T47D (cell line): Measurements from ENCODE around the gene NUAK1.

Source experiments
- DNase-seq, 2 experiments: peaks; one replicate each; pipeline versions ENCODE4 v3.0.0 to v3.0.0-alpha.2; 2011 to 2012; ENCODE audit warnings: low read depth in 1 of 2, low spot score in 1 of 2
- JUND ChIP-seq: IDR thresholded peaks from 2 replicates; pipeline ENCODE4 v1.6.1; 2012; ENCODE audit warnings: low read depth
- in situ Hi-C: cut with HindIII; loops from 2 replicates; pipeline ENCODE4 v1.10.0; 2016; ENCODE audit warnings: low sequenced_read_pairs, low pct_unique_long_range_greater_than_20kb

The NUAK1 gene

GRCh38 chr12:106066726-106067325 is 71.9 kb downstream of the NUAK1 start:
- DNase-seq, result no peak
- TF ChIP-seq JUND, result no peak
- in situ Hi-C loops, result no loop called here

- DNase-seq, result no peak
- in situ Hi-C loops, result no loop called here
- no peak for TF ChIP-seq JUND
Measured at GRCh38 chr12:106066051-106066705, 72.6 kb downstream of the NUAK1 start.

GRCh38 chr12:106065506-106065905 is 73.2 kb downstream of the NUAK1 start:
- TF ChIP-seq JUND, result no peak
- no peak for DNase-seq
- in situ Hi-C loops, result no loop called here

DNA sequence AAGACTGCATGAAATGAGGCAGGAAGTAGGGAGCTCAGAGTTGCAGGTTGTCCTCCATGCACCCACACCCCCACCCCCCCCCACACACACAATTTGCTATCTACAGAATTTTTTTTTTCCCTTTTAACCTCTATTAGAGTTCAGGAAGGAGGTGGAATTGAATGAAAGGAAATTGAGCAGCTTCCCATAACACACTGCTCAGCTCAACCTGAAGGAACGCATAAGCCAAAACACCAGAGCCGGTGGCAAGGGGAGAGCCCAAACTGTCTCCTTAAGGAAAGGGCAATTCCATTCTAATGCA is 74.1 kb downstream of the NUAK1 start:
- in situ Hi-C loops, result no loop called here
- no peak for TF ChIP-seq JUND
- DNase-seq, result no peak

GRCh38 chr12:106063826-106064720 is 74.7 kb downstream of the NUAK1 start:
- DNase-seq, result no peak
- in situ Hi-C loops, result no loop called here
- TF ChIP-seq JUND, result no peak

DNA sequence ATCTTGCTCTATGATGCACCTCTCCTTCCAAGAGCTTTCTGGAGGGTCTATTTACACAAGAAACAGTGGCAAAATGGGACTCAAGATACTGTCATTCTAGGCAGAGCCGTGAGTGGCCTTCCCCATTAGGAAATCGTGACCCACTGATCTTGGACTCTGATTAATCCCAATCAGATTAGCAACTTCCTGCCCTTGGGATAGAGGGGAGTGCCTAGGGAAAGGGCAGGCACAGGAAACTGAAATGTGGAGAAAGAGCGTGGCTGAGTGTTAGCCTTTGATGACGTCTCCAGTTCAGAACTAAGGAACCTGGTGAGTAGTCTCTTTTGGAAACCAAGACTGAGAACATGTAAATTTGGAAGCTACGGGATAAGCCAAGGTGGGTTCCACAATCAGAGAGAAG is 76.1 kb downstream of the NUAK1 start:
- DNase-seq, result no peak
- in situ Hi-C loops, result no loop called here
- no peak for TF ChIP-seq JUND

GRCh38 chr12:106058256-106059182 is 80.2 kb downstream of the NUAK1 start:
- in situ Hi-C loops, result no loop called here
- DNase-seq, result no peak
- TF ChIP-seq JUND, result no peak

DNA sequence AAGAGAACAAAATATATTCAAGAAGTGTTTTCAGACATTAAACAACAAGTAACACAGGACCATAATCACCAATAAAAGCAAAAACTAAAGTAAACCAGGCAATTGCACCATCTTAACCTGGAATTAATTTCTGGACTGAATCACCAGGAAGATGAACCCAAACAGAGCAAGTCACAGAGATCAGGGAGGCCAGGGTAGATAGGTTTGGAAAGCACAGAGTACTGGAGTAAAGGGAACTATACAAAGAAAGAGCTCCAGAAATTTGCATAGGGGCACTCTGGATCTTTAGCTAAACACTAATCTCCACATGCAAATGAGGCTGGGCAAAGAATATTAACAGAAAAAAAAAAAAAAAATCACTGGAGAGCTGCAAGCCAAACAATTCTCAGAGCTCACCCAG is 84.7 kb downstream of the NUAK1 start:
- TF ChIP-seq JUND, result no peak
- in situ Hi-C loops, result no loop called here
- no peak for DNase-seq

GRCh38 chr12:106051853-106052531 is 86.8 kb downstream of the NUAK1 start:
- TF ChIP-seq JUND, result no peak
- DNase-seq, result no peak
- in situ Hi-C loops, result no loop called here

DNA sequence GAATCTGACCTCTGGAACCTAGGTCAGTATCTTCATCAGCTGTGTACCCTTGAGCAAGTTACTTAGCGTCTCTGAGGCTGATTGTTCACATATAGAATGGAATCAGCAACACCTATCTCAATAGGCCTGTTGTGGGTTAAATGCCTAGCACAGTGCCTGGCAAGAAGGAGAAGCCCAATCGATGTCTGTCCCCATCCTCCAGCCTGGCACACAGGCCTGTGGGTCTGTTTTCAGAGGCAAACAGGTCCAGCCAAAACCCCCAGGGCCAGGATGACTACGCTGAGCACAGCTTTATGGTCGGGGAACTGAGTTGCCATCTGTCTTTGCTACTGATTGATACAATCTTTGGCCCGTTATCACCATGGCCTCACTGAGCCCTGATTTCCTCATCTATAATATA is 89.2 kb downstream of the NUAK1 start:
- no peak for DNase-seq
- TF ChIP-seq JUND, result no peak
- in situ Hi-C loops, result no loop called here

GRCh38 chr12:106049105-106049504 is 89.6 kb downstream of the NUAK1 start:
- no peak for DNase-seq
- in situ Hi-C loops, result no loop called here
- no peak for TF ChIP-seq JUND

DNA sequence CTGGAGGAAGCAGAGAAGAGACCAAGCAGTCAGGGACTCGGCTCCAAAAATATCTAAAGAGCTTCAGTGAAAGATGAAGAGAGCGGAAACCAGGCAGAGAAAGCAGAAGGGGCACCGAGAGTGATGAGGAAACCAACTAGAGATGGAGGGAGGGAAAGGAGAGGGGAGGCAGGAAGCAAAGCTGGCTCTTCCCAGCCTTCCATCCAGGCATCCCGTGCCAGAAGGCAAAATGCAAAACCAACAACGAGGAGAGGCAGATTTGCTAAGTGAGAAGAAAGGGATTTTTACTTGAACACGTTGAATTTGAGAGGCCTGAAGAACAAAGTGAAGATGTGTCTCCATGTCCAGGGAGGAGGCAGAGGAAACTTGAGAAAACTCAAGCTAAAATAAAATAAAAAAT is 90.1 kb downstream of the NUAK1 start:
- DNase-seq, result no peak
- TF ChIP-seq JUND, result no peak
- in situ Hi-C loops, result no loop called here
